AG09309 (cell line): ENCODE measurements around the gene KCNT1.

Experiments
- DNase-seq: peaks from one replicate; pipeline ENCODE4 v3.0.0-alpha.2; 2010; ENCODE audit warnings: low read depth
- H3K4me3 ChIP-seq: 2 replicates; pipeline ENCODE4 v1.5.1; 2011; ENCODE audit warnings: mild to moderate bottlenecking, low read depth, low read length, moderate library complexity; ENCODE audit not compliant: control insufficient read depth
- CTCF ChIP-seq: IDR thresholded peaks from 2 replicates; pipeline ENCODE4 v1.5.1; 2011; ENCODE audit warnings: mild to moderate bottlenecking, low read depth, low read length, inconsistent platforms; ENCODE audit not compliant: insufficient read depth, control insufficient read depth; ENCODE audit errors: missing control alignments

Gene KCNT1

DNA sequence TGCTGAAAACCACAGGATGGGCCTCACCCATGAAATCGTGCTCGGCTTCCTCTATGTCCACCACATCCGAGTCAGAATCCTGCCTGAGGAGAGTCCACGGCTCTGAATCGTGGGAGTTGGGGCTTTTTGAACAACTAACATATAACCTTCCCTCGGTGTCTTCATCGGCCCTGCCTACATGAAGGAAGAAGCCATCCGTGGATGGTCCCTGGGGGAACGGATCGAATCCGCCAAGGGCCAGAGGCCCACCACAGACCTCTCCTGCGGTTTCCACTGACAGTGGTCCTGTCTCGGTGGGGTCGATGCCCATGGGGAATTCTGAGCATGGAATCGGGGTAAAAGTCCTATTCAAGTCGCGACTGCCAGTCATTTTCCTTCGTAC lies 120.4 kb downstream of the KCNT1 start:
- no peak for DNase-seq
- no peak for TF ChIP-seq CTCF
- H3K4me3 ChIP-seq = no peak overlapping the region

DNA sequence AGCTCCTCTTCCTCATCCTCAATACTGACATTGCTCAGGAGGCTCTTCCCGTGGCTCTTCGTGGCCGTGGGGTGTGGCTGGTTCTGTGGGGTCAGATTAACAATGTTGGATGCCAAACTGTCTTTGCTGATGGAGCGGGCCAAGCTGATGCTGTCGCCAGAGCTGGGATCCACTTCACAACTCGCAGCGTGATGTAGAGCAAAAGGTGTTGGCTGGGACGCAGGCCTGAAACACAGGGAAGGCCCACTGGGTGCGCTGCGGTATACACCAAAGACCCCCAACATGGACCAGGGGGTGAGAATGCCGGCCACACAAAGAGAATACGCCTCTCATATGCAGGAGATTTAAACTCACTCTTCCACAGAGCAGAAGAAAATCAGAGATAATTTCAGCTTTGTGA lies 121.1 kb downstream of the KCNT1 start:
- no peak for TF ChIP-seq CTCF
- no peak overlapping the region for H3K4me3 ChIP-seq
- no peak for DNase-seq

- TF ChIP-seq CTCF = no peak
These were observed 123.6 kb downstream of the KCNT1 start for GRCh38 chr9:135825435-135826187.

GRCh38 chr9:135826188-135826545 lies 124.2 kb downstream of the KCNT1 start:
- no peak for TF ChIP-seq CTCF
- DNase-seq = no peak
- H3K4me3 ChIP-seq = no peak overlapping the region

More at GRCh38 chr9:135825435-135826187, 123.6 kb downstream of the KCNT1 start:
- no peak overlapping the region for H3K4me3 ChIP-seq
- no peak for DNase-seq

- no peak for TF ChIP-seq CTCF
- DNase-seq = no peak
- H3K4me3 ChIP-seq = no peak overlapping the region
These were observed 125.3 kb downstream of the KCNT1 start for GRCh38 chr9:135827301-135827700.

- no peak overlapping the region for H3K4me3 ChIP-seq
- no peak for DNase-seq
- TF ChIP-seq CTCF = no peak
These were observed 126.0 kb downstream of the KCNT1 start for GRCh38 chr9:135827866-135828580.
